ENCODE data around the gene KRTAP5-11. TPM values are rescaled to one million over a fixed set of nuclear protein-coding genes. Genes with fewer than 3 reads are reported as not detected.

Gene KRTAP5-11
- polyA plus RNA-seq, 1 donor (not counting 4 experiments of a cell fraction or from before 2014, with no cell fraction given) = not detected

DNA sequence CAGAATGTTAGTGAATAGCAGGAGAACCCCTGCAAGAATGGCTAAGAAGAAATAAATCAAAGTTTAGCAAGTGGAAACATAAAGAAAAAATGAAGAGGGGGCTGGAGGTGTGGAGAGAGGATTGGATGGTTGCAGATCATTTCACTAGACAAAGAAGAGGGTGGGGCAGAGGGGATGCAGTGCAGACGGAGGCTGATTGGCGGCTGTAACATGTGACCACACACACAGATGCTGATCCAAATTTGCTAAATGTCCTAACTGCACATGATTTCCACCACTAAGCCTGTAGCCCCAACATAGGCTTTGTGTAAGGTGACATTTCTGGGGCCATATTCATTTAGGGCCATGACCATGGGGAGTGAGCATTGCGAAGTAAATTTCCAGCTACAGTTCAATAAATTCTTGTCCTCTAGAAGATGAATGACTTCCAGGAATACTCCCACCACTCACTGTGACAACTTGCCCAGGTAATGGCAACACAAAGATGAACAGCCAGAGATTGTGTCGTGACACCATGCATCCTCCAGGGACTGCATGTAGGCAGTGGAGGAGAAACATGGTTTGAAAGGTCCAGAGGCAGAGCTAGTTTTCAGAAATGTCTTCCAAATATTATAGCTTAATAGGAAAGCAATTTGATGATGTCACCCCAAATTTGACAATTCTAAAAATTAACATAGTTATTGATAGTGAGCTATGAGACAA, 6.8 kb downstream of the KRTAP5-11 start:
- Histone ChIP-seq H3K9me3 (ENCODE audit: control insufficient read depth, low read depth, low read length) (no peaks in the 10 kb centered on the region), H3K4me3 (ENCODE audit: control insufficient read depth in 2 of 3, extremely low read depth in 1 of 3, insufficient read depth in 2 of 3, low read depth in 1 of 3, low read length in 3 of 3) (no peak overlapping the region), H3K27ac (ENCODE audit: control insufficient read depth, insufficient read depth, low read length) (no peak overlapping the region), H3K9ac (ENCODE audit: control insufficient read depth, extremely low read depth, insufficient read depth, low read length) (no peak overlapping the region), H3K4me2 (ENCODE audit: control insufficient read depth, extremely low read depth, insufficient read depth, low read depth, low read length) (no peak overlapping the region), H3K36me3 (ENCODE audit: control insufficient read depth in 2 of 2, extremely low read depth in 1 of 2, insufficient read depth in 2 of 2, low read length in 2 of 2) (no peaks in the 10 kb centered on the region), H3K79me2 (ENCODE audit: control insufficient read depth, insufficient read depth, low read length) (no peaks in the 10 kb centered on the region), H3K9me1 (ENCODE audit: control insufficient read depth, extremely low read depth, insufficient read depth, low read length) (no peaks in the 10 kb centered on the region), H3K4me1 (ENCODE audit: control insufficient read depth, extremely low read depth, insufficient read depth, low read length) (no peaks in the 10 kb centered on the region), H2AFZ (ENCODE audit: control insufficient read depth, low read length) (no peak overlapping the region), H4K20me1 (ENCODE audit: control insufficient read depth, extremely low read depth, insufficient read depth, low read length) (no peaks in the 10 kb centered on the region), H3K27me3 (ENCODE audit: control insufficient read depth, extremely low read depth, insufficient read depth, low read length) (no peaks in the 10 kb centered on the region)
- dilution Hi-C loops (cut with MboI; ENCODE audit: extremely low pct_ligation_motif_present, low sequenced_read_pairs) = no loop called here
- FAIRE-seq (no peak), DNase-seq (ENCODE audit: low read depth, low spot score) (no peak)
- no peak for TF ChIP-seq EZH2 (IDR thresholded peaks at IDR 0.05; ENCODE audit: low read length)
- TF ChIP-seq, protein P1, sequence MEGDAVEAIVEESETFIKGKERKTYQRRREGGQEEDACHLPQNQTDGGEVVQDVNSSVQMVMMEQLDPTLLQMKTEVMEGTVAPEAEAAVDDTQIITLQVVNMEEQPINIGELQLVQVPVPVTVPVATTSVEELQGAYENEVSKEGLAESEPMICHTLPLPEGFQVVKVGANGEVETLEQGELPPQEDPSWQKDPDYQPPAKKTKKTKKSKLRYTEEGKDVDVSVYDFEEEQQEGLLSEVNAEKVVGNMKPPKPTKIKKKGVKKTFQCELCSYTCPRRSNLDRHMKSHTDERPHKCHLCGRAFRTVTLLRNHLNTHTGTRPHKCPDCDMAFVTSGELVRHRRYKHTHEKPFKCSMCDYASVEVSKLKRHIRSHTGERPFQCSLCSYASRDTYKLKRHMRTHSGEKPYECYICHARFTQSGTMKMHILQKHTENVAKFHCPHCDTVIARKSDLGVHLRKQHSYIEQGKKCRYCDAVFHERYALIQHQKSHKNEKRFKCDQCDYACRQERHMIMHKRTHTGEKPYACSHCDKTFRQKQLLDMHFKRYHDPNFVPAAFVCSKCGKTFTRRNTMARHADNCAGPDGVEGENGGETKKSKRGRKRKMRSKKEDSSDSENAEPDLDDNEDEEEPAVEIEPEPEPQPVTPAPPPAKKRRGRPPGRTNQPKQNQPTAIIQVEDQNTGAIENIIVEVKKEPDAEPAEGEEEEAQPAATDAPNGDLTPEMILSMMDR (optimal IDR thresholded peaks at IDR 0.05 in 1 of 3, IDR thresholded peaks at IDR 0.05 in 1 of 3, conservative IDR thresholded peaks at IDR 0.05 in 1 of 3; ENCODE audit: extremely low read depth in 1 of 3, insufficient read depth in 2 of 3, low read length in 3 of 3) = no peak

DNA sequence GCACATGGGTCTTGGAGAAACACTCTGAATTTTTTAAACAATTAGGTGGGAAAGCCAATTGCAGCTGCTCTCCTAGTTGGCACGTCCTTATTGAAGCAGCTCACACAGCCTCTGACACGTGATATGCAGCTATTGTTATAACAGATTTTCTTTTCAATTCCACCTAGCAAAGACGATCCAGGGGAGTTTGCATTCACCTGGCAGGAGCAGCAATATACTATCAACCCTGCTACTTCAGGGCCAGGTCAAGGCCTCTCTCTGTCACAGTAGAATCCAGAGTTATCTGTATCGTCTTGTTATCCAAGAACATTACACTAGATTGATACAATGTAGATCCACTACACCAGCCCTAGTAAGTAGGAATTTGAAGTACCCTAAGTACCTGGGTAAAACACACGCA, 8.3 kb downstream of the KRTAP5-11 start:
- Histone ChIP-seq H3K9me3 (ENCODE audit: control insufficient read depth, low read depth, low read length) (no peaks in the 10 kb centered on the region), H3K4me3 (ENCODE audit: control insufficient read depth in 2 of 3, extremely low read depth in 1 of 3, insufficient read depth in 2 of 3, low read depth in 1 of 3, low read length in 3 of 3) (no peak overlapping the region), H2AFZ (ENCODE audit: control insufficient read depth, low read length) (no peak overlapping the region), H3K36me3 (ENCODE audit: control insufficient read depth in 2 of 2, extremely low read depth in 1 of 2, insufficient read depth in 2 of 2, low read length in 2 of 2) (no peaks in the 10 kb centered on the region), H3K79me2 (ENCODE audit: control insufficient read depth, insufficient read depth, low read length) (no peaks in the 10 kb centered on the region), H3K4me1 (ENCODE audit: control insufficient read depth, extremely low read depth, insufficient read depth, low read length) (no peaks in the 10 kb centered on the region), H3K4me2 (ENCODE audit: control insufficient read depth, extremely low read depth, insufficient read depth, low read depth, low read length) (no peak overlapping the region), H4K20me1 (ENCODE audit: control insufficient read depth, extremely low read depth, insufficient read depth, low read length) (no peaks in the 10 kb centered on the region), H3K27me3 (ENCODE audit: control insufficient read depth, extremely low read depth, insufficient read depth, low read length) (no peaks in the 10 kb centered on the region), H3K27ac (ENCODE audit: control insufficient read depth, insufficient read depth, low read length) (no peak overlapping the region), H3K9ac (ENCODE audit: control insufficient read depth, extremely low read depth, insufficient read depth, low read length) (no peak overlapping the region), H3K9me1 (ENCODE audit: control insufficient read depth, extremely low read depth, insufficient read depth, low read length) (no peaks in the 10 kb centered on the region)
- no peak for TF ChIP-seq EZH2 (IDR thresholded peaks at IDR 0.05; ENCODE audit: low read length)
- TF ChIP-seq, protein P1 (optimal IDR thresholded peaks at IDR 0.05 in 1 of 3, IDR thresholded peaks at IDR 0.05 in 1 of 3, conservative IDR thresholded peaks at IDR 0.05 in 1 of 3; ENCODE audit: extremely low read depth in 1 of 3, insufficient read depth in 2 of 3, low read length in 3 of 3) = no peak
- no peak for FAIRE-seq
- DNase-seq (ENCODE audit: low read depth, low spot score) = no peak
- dilution Hi-C loops (cut with MboI; ENCODE audit: extremely low pct_ligation_motif_present, low sequenced_read_pairs) = no loop called here
